Endothelial cell of umbilical vein (primary cell): ENCODE results near the gene VGLL4. TPM values are rescaled to one million over a fixed set of nuclear protein-coding genes. Genes with fewer than 3 reads are reported as not detected.
A peak's percentile ranks its signal among the peaks of the same experiment; 100 is the strongest.

ENCODE experiments used
- BruUV-seq: library from RNA; stranded (reverse); fragments of 400-500 nt; replicated peaks from 2 replicates; lab custom pipeline; 2021; lab: Mats Ljungman, UMichigan
- CTCF ChIA-PET: fragments of 300-600, 350-600 bp; sonication (Branson Sonifier 250); formaldehyde crosslinking; loops from one replicate; lab custom pipeline; 2021; ENCODE audit warnings: antibody characterized with exemption, inconsistent platforms; lab: Charles Lee
- POLR2A ChIA-PET: fragments of 300-600, 350-600 bp; sonication (Branson Sonifier 250); formaldehyde crosslinking; loops from one replicate; lab custom pipeline; 2021; ENCODE audit warnings: antibody characterized with exemption, inconsistent platforms; lab: Charles Lee
- DNase-seq: peaks from one replicate; pipeline ENCODE4 v3.0.0-alpha.2; 2011; ENCODE audit warnings: low read depth, low spot score
- FAIRE-seq: peaks from 2 replicates; lab custom pipeline; 2011; peaks lifted over from hg19 to GRCh38; lab: Jason Lieb, UNC
- H2AFZ ChIP-seq: 2 replicates; pipeline ENCODE4 v1.6.0; 2012; ENCODE audit warnings: low read depth, low read length, control low read depth, inconsistent platforms
- H3K27ac ChIP-seq: 2 replicates; pipeline ENCODE4 v1.5.1; 2011; ENCODE audit warnings: low read depth, mild to moderate bottlenecking, control low read depth, low read length, moderate library complexity; ENCODE audit not compliant: insufficient read depth
- H3K27me3 ChIP-seq, 2 experiments: 2 replicates each; pipeline versions ENCODE4 v1.6.0 to v1.6.1; 2011; ENCODE audit warnings: low read length in 2 of 2, mixed read lengths in 1 of 2; ENCODE audit not compliant: control insufficient read depth in 2 of 2, insufficient read depth in 2 of 2
- H3K36me3 ChIP-seq, 2 experiments: 2 replicates in 1 of 2; 3 replicates in 1 of 2; pipeline ENCODE4 v1.5.1; 2011; ENCODE audit warnings: low read length in 2 of 2, mild to moderate bottlenecking in 1 of 2, moderate library complexity in 1 of 2; ENCODE audit not compliant: control insufficient read depth in 2 of 2, insufficient read depth in 2 of 2; ENCODE audit errors: extremely low read depth in 1 of 2
- H3K4me1 ChIP-seq: 3 replicates; pipeline ENCODE4 v1.5.1; 2011; ENCODE audit warnings: mild to moderate bottlenecking, low read length; ENCODE audit not compliant: control insufficient read depth, insufficient read depth; ENCODE audit errors: extremely low read depth
- H3K4me2 ChIP-seq: 2 replicates; pipeline ENCODE4 v1.6.1; 2011; ENCODE audit warnings: low read length, control low read depth, mixed read lengths; ENCODE audit not compliant: insufficient read depth
- H3K4me3 ChIP-seq, 3 experiments: fragments of 200-600 bp in 1 of 3; sonication (generic), shearing (Covaris generic) in 1 of 3; replicated peaks in 1 of 3; 2 replicates each; pipeline ENCODE4 v1.5.1; 2011 to 2016; ENCODE audit warnings: control low read depth in 3 of 3, low read length in 3 of 3, mild to moderate bottlenecking in 2 of 3, inconsistent platforms in 1 of 3, low read depth in 1 of 3, moderate library complexity in 1 of 3; ENCODE audit not compliant: insufficient read depth in 1 of 3
- H3K79me2 ChIP-seq: 2 replicates; pipeline ENCODE4 v1.6.0; 2012; ENCODE audit warnings: low read length, inconsistent platforms; ENCODE audit not compliant: control insufficient read depth, insufficient read depth
- H3K9ac ChIP-seq: replicated peaks from 2 replicates; pipeline ENCODE3; 2011; ENCODE audit warnings: low read length, control low read depth; ENCODE audit not compliant: insufficient read depth; ENCODE audit errors: extremely low read depth
- H3K9me1 ChIP-seq: replicated peaks from 3 replicates; pipeline ENCODE4 v1.6.0; 2011; ENCODE audit warnings: mild to moderate bottlenecking, low read length; ENCODE audit not compliant: control insufficient read depth, insufficient read depth; ENCODE audit errors: extremely low read depth
- H3K9me3 ChIP-seq: replicated peaks from 2 replicates; pipeline ENCODE4 v1.5.1; 2012; ENCODE audit warnings: low read length, inconsistent platforms; ENCODE audit not compliant: control insufficient read depth, insufficient read depth
- H4K20me1 ChIP-seq: replicated peaks from 2 replicates; pipeline ENCODE3; 2011; ENCODE audit warnings: mild to moderate bottlenecking, low read length; ENCODE audit not compliant: control insufficient read depth, insufficient read depth; ENCODE audit errors: extremely low read depth
- EZH2 ChIP-seq: IDR thresholded peaks from 2 replicates; pipeline ENCODE4 v1.6.1; 2012; ENCODE audit warnings: borderline replicate concordance, low read depth, mild to moderate bottlenecking, moderate library complexity, low read length, inconsistent platforms; ENCODE audit not compliant: severe bottlenecking
- FOS ChIP-seq: IDR thresholded peaks from 2 replicates; pipeline ENCODE4 v1.6.1; 2011; ENCODE audit warnings: mild to moderate bottlenecking, low read length, moderate library complexity, borderline replicate concordance; ENCODE audit not compliant: insufficient read depth
- GATA2 ChIP-seq: IDR thresholded peaks from 2 replicates; pipeline ENCODE4 v1.7.0; 2011; ENCODE audit warnings: low read depth, mild to moderate bottlenecking, moderate library complexity, mixed read lengths, low read length; ENCODE audit not compliant: insufficient read length, insufficient read depth
- JUN ChIP-seq: IDR thresholded peaks from 2 replicates; pipeline ENCODE4 v1.6.1; 2011; ENCODE audit warnings: borderline replicate concordance, low read depth; ENCODE audit not compliant: insufficient read length, insufficient read depth
- POLR2A ChIP-seq: IDR thresholded peaks from 2 replicates; pipeline ENCODE4 v1.6.1; 2012; ENCODE audit warnings: low read depth, mild to moderate bottlenecking, control low read depth, low read length
- POLR2AphosphoS5 ChIP-seq: IDR thresholded peaks from 2 replicates; pipeline ENCODE4 v1.6.1; 2012; ENCODE audit warnings: low read depth, mild to moderate bottlenecking, control low read depth, low read length, moderate library complexity; ENCODE audit not compliant: insufficient read depth
- dilution Hi-C: fragments of 300-500 bp; cut with MboI; formaldehyde crosslinking; loops from one replicate; pipeline ENCODE4 v1.15.0; 2019; ENCODE audit warnings: low sequenced_read_pairs; ENCODE audit not compliant: extremely low pct_ligation_motif_present
- intact Hi-C: fragments of 100-400 bp; cut with micrococcal nuclease; formaldehyde crosslinking; loops from one replicate; pipeline ENCODE4 v1.10.0; 2022
- polyA plus RNA-seq, 4 experiments: library from polyadenylated mRNA; depleted of rRNA in 3 of 4; stranded (reverse) in 3 of 4; unstranded in 1 of 4; fragments of >200 nt; gene quantifications; 2 replicates each; pipeline versions ENCODE4 v1.2.1 to v1.2.3, GENCODE V29; 2011 to 2012; ENCODE audit warnings: missing spikeins in 1 of 4
- total RNA-seq: library from RNA; stranded (reverse); gene quantifications from 2 replicates; pipeline ENCODE4 v1.2.3, GENCODE V29; 2021
- TF ChIP-seq, protein P1 (sequence below), 2 donors: IDR thresholded peaks; 1 replicate in 1 of 2; 2 replicates in 1 of 2; pipeline ENCODE4 v1.5.1; 2011; ENCODE audit warnings: low read length in 2 of 2, mild to moderate bottlenecking in 2 of 2, moderate library complexity in 2 of 2, control low read depth in 1 of 2, inconsistent platforms in 1 of 2, low read depth in 1 of 2; ENCODE audit not compliant: insufficient read depth in 1 of 2; ENCODE audit errors: extremely low read depth in 1 of 2

Gene VGLL4
- total and polyA plus RNA-seq, 2 donors (not counting 3 experiments of a cell fraction or from before 2014, with no cell fraction given): 67.0 to 78.9 TPM

DNA sequence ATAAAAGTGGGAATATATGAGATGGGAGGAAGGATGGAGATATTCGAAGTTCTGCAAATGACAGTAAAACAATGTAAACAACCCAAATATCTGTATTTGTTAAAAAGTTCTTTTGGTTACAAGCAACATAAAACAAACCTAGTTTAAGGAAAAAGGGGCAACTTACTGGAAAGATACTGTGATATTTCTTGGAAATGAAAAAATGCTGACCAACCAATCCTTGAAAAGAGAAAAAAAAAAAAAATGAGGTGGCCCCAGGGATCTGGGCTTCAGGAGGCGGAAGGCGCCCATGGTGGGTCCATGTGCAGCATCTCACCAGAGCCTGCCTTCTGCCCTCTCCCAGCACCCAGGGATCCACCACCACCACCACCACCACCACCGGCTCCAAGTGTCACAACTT is 59.1 kb downstream of the VGLL4 start:
- H3K36me3 ChIP-seq: peaks cover 2% of the 10 kb centered on the region in 2 experiments
- ChIA-PET POLR2A (no interaction called here), CTCF (no interaction called here)
- peaks cover 100% of the 10 kb centered on the region for H3K79me2 ChIP-seq
- dilution Hi-C loops (no loop called here), intact Hi-C loops (no loop called here)
- no peaks in the 10 kb centered on the region for H3K9me3 ChIP-seq
- no peaks in the 10 kb centered on the region for H3K27me3 ChIP-seq
- DNase-seq: no peak
- no peak overlapping the region for H3K9ac ChIP-seq
- H3K27ac ChIP-seq: no peak overlapping the region
- FAIRE-seq: peak; percentile 38
- peaks cover 29% of the 10 kb centered on the region for H3K4me1 ChIP-seq
- no peak overlapping the region for H2AFZ ChIP-seq
- H3K4me2 ChIP-seq: no peak overlapping the region
- no peak for TF ChIP-seq POLR2A
- no peak for TF ChIP-seq POLR2AphosphoS5
- no peak for TF ChIP-seq JUN
- TF ChIP-seq GATA2: no peak
- TF ChIP-seq, protein P1, sequence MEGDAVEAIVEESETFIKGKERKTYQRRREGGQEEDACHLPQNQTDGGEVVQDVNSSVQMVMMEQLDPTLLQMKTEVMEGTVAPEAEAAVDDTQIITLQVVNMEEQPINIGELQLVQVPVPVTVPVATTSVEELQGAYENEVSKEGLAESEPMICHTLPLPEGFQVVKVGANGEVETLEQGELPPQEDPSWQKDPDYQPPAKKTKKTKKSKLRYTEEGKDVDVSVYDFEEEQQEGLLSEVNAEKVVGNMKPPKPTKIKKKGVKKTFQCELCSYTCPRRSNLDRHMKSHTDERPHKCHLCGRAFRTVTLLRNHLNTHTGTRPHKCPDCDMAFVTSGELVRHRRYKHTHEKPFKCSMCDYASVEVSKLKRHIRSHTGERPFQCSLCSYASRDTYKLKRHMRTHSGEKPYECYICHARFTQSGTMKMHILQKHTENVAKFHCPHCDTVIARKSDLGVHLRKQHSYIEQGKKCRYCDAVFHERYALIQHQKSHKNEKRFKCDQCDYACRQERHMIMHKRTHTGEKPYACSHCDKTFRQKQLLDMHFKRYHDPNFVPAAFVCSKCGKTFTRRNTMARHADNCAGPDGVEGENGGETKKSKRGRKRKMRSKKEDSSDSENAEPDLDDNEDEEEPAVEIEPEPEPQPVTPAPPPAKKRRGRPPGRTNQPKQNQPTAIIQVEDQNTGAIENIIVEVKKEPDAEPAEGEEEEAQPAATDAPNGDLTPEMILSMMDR (IDR thresholded peaks at IDR 0.05; ENCODE audit: extremely low read depth in 1 of 2, insufficient read depth in 1 of 2, low read depth in 1 of 2, low read length in 2 of 2): no peak
- no peak for TF ChIP-seq EZH2
- no peak for TF ChIP-seq FOS
- H3K9me1 ChIP-seq: no peaks in the 10 kb centered on the region
- BruUV-seq: no TSS peak
- H3K4me3 ChIP-seq: no peak overlapping the region
- H4K20me1 ChIP-seq: peaks cover 15% of the 10 kb centered on the region
